HL-60 (cell line): ENCODE measurements around the gene BTBD2.
A peak's percentile ranks its signal among the peaks of the same experiment; 100 is the strongest.

Experiments
- GABPA ChIP-seq: IDR thresholded peaks from 2 replicates; pipeline ENCODE4 v1.6.1; 2012; ENCODE audit warnings: low read depth
- POLR2AphosphoS5 ChIP-seq: IDR thresholded peaks from 2 replicates; pipeline ENCODE4 v1.6.1; 2012; ENCODE audit warnings: low read depth
- SPI1 ChIP-seq: IDR thresholded peaks from 2 replicates; pipeline ENCODE4 v1.6.1; 2012; ENCODE audit warnings: low read depth, mild to moderate bottlenecking, borderline replicate concordance
- TF ChIP-seq, protein P1 (sequence below): IDR thresholded peaks from one replicate; pipeline ENCODE4 v1.5.1; 2011; ENCODE audit warnings: low read length, control low read depth, inconsistent platforms; ENCODE audit not compliant: insufficient read depth
- TF ChIP-seq, protein P2 (sequence below): IDR thresholded peaks from 2 replicates; pipeline ENCODE4 v1.6.1; 2012; ENCODE audit warnings: low read depth; ENCODE audit not compliant: insufficient replicate concordance

DNA sequence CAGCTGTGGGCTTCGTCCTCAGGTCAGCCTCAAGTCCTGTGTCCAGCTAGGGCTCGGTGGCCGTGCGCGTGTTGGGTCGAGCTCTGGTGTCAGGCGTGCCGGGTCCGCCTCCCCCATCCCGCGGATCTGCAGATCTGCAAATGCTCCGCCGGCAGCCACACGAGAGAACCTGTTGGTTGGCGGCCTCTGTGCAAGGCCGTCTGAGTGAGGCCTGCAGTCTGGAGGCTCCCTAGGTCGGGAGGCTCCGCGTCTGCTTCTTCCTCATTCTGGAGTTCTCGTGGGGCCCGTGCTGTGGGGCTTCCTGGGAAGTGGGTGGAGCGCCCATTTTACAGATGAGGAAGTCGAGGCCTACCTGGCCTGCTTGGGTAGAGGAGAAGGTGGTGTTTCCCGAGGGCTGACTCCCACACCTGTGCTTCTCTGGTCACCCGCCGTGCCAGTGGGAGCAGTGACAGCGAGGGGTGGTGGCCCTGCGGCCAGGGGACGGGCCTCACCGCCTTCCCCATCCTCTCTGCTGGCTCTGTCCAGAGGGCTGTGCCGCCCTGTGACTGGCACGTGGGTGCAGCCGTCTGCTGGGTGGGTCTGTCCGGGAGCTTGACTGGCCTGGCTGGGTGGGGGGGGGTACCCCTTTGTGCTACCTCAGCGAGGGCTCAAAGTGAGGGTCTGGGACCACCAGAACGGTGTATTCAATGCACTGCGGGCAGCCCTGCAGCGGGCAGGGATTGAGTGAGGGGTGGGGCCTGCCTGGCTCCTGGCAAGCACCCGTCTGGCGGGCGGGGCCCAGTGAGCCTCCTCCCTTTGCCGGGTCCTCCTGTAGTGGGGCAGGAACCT, 71.2 kb downstream of the BTBD2 start:
- TF ChIP-seq, protein P1, sequence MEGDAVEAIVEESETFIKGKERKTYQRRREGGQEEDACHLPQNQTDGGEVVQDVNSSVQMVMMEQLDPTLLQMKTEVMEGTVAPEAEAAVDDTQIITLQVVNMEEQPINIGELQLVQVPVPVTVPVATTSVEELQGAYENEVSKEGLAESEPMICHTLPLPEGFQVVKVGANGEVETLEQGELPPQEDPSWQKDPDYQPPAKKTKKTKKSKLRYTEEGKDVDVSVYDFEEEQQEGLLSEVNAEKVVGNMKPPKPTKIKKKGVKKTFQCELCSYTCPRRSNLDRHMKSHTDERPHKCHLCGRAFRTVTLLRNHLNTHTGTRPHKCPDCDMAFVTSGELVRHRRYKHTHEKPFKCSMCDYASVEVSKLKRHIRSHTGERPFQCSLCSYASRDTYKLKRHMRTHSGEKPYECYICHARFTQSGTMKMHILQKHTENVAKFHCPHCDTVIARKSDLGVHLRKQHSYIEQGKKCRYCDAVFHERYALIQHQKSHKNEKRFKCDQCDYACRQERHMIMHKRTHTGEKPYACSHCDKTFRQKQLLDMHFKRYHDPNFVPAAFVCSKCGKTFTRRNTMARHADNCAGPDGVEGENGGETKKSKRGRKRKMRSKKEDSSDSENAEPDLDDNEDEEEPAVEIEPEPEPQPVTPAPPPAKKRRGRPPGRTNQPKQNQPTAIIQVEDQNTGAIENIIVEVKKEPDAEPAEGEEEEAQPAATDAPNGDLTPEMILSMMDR = no peak
- TF ChIP-seq POLR2AphosphoS5 (no peak), GABPA (no peak), SPI1 (peak; percentile 71; the same call in 1 of the 2 replicates)
- TF ChIP-seq, protein P2, sequence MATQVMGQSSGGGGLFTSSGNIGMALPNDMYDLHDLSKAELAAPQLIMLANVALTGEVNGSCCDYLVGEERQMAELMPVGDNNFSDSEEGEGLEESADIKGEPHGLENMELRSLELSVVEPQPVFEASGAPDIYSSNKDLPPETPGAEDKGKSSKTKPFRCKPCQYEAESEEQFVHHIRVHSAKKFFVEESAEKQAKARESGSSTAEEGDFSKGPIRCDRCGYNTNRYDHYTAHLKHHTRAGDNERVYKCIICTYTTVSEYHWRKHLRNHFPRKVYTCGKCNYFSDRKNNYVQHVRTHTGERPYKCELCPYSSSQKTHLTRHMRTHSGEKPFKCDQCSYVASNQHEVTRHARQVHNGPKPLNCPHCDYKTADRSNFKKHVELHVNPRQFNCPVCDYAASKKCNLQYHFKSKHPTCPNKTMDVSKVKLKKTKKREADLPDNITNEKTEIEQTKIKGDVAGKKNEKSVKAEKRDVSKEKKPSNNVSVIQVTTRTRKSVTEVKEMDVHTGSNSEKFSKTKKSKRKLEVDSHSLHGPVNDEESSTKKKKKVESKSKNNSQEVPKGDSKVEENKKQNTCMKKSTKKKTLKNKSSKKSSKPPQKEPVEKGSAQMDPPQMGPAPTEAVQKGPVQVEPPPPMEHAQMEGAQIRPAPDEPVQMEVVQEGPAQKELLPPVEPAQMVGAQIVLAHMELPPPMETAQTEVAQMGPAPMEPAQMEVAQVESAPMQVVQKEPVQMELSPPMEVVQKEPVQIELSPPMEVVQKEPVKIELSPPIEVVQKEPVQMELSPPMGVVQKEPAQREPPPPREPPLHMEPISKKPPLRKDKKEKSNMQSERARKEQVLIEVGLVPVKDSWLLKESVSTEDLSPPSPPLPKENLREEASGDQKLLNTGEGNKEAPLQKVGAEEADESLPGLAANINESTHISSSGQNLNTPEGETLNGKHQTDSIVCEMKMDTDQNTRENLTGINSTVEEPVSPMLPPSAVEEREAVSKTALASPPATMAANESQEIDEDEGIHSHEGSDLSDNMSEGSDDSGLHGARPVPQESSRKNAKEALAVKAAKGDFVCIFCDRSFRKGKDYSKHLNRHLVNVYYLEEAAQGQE = no peak
